ENCODE results near the gene MEF2A.
"Not testable (repeated sequence)": the region's sequence is repeated elsewhere in the genome, so short reads cannot be mapped to it uniquely, and the experiment has no call there.

MEF2A gene

GRCh38 chr15:99728916-99729315 lies 163.1 kb downstream of the MEF2A start:
- no peak for DNase-seq

- DNase-seq, result no peak
Observed at GRCh38 chr15:99729327-99729726, 163.5 kb downstream of the MEF2A start.

GRCh38 chr15:99729920-99730319 lies 164.1 kb downstream of the MEF2A start:
- peak in 17 of 51 donors; percentile 4 to 61 (median 32) for DNase-seq

GRCh38 chr15:99731336-99732123 lies 165.7 kb downstream of the MEF2A start:
- DNase-seq, result no peak

DNA sequence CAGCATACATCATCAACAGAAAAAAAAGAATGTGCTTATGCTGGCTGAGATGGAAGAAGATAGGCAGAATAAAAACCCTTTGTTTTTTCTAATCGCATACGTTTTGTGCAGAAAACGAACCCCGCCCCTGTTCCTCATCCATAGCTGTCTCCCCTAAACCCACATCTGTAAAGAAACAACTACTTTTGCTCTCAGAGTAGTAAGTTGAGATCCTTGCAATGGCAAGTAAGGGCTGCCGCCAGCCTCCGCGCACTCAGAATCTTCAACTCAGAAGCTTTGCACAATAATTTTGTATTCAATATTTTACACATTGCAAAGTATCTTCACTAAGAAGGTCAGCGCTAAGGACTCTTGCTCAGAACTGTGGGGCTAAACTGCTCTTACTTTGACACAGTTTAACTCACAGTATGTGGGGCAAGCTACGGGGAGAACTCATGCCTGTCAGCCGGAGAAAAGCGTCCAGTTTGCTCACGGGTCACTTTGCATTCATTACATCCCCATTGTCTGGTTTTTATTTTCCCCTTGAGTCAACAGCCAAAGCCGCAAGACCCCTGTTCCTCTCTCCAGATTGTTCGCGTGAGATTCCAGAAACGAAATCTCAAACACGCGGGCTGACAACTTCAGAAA lies 166.5 kb downstream of the MEF2A start:
- peak in 1 of 51 donors; percentile 37 for DNase-seq

GRCh38 chr15:99732751-99733267 lies 167.0 kb downstream of the MEF2A start:
- peak in 8 of 51 donors; percentile 25 to 74 (median 58) for DNase-seq

GRCh38 chr15:99733268-99734039 lies 167.7 kb downstream of the MEF2A start, which contains the start of gene LYSMD4:
Gene LYSMD4 (minus strand): TSS chr15:99733437. CDS start chr15:99731999, 1,438 bp downstream.
- peak; percentile 42 to 99 (median 95) for DNase-seq

GRCh38 chr15:99734040-99734291 lies 168.2 kb downstream of the MEF2A start:
- not testable (repeated sequence) for DNase-seq

DNA sequence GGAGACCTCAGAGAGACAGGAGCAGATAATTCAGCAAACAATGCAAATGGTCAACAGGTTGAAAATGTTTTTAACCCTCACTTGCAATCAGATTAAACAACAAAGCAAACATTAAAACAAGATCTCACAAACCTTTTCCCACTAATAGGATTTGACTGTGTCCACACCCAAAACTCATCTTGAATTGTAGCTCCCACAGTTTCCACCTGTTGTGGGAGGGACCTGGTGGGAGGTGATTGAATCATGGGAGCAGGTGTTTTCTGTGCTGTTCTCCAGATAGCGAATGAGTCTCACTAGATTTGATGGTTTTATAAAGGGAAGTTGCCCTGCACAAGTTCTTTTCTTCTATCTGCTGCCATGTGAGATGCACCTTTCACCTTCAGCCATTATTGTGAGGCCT lies 168.8 kb downstream of the MEF2A start:
- DNase-seq, result peak in 1 of 51 donors; percentile 10

DNA sequence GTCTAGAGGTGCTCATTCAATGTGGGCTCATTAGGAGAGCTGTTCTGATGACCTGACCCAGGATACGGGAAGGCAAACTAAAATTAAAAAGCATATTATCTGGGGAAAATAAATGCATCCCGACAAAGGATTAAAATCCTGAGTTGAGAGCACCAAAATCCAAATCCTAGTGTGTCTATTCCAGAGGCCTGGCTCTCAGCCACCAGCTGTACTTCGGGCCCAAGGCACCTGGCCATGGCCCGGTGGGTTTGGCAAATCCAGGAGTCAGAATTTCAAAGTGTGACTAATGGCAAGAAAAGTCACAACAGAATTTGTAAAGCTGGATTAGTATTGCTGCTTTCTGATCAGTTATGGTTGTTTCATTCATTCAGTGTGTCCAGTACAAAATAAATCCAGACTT lies 170.1 kb downstream of the MEF2A start:
- DNase-seq, result no peak

DNA sequence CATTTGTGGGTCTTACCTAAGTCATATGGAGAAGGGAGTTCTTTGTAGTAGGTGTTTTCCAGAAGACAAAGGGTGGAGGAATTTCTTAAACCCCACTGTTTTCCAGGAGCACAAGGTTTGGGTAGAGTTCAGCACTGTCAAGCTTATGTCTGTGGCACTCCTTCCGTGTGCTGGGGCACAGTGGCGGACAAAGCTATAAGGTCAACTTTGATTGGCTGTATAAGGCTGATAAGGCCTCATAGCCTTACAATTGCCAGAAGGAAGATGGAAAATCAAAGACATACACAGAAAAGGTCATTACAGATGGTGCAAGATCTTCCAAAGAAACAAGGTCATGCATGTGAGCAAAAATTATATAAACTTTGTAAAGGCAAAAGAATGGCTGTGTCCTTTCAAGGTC lies 170.9 kb downstream of the MEF2A start:
- DNase-seq, result no peak

DNA sequence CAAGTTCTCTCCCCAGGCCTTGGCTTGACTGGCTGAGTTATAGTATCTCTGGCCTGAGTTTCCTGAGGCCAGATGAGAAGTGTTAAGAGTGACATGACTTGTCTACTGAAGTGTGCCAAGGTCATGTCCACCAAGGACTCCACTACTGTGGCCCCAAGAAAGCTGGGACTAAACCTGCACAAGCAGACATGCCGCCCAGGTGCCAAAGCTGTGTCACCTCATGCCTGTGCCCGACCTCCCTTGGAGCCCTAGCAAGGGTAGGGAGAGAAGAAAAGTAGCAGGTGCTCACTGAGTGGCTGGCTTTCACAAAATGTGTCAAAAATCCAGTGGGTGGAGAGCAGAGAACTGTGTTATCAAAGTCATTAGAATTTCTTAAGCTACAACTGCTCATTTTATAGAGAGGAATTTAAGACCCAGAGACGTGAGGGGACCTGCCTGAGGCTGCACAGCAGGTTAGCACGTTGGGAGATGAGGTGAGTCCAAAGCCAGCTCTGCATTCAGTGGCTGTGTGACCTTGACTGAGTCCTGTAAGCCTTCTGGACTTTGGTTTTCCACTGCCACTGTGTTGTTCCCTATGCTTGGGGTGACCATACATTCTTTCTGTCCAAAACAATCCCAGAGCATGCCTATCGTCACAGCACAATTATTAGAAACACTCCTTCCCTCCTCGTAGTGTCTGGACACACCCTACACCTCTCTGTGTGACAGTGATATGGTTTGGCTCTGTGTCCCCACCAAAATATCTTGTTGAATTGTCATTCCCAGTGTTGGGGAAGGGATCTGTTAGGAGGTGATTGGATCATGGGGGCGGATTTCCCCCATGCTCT lies 172.4 kb downstream of the MEF2A start:
- no peak for DNase-seq

DNA sequence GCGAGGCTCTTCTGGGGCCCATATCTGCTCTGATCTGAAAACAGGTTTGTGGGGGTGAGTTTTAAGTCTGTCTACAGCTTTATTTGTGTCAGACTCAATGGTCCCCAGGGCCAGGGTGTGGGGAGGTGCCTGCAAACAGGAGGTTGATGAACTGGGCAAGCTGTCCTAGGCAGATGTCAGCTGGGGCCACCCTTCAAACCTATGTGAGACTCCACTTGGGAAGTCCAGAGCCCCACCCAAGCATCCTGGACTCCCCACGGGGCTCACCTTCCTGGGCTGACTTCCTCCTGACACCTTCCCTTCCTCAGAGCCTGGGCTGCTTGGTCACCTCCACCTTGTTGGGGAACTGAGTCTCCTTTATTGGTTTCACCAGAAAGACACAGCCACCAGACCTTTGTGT lies 176.1 kb downstream of the MEF2A start:
- DNase-seq, result no peak

DNA sequence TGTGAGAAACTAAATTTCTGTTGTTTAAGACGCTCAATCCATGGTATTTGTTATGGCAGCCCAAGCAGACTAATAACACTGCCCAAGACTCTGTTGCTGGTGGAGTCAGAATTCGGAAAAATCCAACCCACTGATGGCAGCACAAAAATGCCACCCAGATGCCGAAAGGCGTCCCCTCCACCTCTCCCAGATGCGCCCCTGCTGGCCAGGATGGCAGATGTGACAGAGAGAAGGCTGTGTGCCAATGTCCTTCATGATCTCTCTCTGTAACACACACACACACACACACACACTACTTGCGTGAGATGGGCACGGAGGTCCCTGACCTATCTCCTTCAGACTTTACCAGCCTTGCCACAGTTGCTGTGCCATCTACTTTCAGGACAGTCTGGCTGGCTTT lies 178.4 kb downstream of the MEF2A start:
- no peak for DNase-seq

DNA sequence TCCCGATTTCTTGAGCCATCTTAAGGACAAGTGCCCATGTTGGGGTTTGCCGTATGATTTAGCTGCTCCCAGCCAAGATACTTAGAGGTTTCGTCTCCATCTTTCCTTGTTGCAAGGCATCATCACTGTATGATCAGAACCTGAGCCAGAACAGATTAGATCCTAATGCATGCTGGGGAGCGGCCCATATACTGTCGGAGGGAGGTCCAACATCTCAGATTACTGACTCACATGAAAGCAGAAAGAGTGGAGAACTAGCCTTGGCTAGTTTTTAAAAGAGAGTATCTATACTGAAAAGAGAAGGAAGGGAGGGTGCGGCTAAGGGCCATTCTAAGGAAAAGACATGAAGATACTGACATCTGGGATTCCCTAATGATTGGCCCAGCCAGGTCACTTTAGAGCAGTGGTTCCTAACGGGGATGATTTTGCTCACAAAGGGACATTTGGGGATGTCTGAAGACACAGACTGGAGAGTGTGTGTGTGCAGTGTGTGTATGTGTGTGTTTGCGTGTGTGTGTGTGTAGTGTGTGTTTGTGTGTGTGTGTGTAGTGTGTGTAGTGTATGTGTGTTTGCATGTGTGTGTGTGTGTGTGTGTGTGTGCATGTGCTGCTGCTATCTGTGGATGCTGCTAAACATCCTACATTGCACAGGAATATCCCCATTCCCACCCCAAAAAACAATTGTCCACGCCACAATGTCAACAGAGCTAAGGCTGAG lies 179.7 kb downstream of the MEF2A start:
- no peak for DNase-seq

GRCh38 chr15:99749386-99749785 lies 183.6 kb downstream of the MEF2A start:
- DNase-seq, result no peak

DNA sequence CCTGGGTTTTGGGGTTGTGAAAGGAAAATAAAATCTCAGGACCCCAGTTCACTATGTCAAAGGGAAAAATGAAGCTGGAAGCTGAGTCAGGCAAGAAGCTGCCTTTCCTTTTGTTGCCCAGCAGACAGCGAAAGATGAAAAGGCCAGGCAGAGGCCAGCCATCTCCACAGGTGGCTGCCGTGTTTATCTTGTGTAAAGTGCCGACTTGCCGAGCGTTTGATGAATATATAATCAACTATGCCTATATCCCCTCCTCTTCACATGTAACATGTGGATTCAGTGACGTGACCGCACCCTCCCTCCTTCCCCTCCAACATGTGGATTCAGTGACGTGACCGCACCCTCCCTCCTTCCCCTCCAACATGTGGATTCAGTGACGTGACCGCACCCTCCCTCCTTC lies 184.5 kb downstream of the MEF2A start:
- not testable (repeated sequence) for DNase-seq

DNA sequence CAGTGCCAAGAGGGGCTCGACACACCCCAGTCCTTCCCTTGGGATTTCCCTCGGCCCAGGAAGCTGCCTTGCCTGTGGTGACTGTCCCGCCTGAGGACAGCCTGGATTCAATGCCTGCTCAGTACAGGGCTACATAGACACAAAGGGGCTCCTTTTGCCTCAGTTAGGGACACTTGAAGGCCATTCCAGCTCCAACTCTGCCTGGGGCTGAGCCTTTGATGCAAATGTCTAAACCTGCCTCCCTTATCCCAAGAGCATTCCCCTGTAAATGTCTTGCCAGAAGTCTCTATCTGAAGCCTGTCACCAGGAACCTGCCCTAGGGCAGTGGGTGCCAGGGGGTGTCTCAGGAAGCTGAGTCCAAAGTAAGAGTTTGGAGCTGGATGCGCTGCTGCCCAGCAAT lies 186.8 kb downstream of the MEF2A start:
- DNase-seq, result no peak

DNA sequence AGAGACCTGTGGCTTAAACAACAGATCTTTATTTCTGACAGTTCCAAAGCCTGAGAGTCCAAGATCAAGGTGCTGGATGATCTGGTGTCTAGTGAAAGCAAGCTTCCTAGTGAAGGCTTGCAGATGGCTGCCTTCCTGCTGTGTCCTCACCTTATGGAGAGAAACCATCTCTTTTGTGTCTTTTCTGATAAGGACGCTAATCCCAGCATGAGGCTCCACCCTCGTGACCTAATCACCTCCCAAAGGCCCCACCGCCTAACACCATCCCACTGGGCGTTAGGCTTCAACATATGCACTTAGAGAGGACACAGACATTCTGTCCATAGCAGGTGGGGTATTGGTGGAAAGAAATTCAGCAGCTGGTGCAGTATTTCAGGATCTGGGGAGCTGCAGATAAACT lies 187.3 kb downstream of the MEF2A start:
- no peak for DNase-seq

GRCh38 chr15:99755692-99756409 lies 190.1 kb downstream of the MEF2A start:
- peak in 27 of 51 donors; percentile 7 to 78 (median 30) for DNase-seq
